Muscle of arm (tissue), 12 donors: ENCODE measurements around the gene EPB41. TPM values are rescaled to one million over a fixed set of nuclear protein-coding genes. Genes with fewer than 3 reads are reported as not detected.

Experiments
- DNase-seq: peaks from one replicate; pipeline ENCODE4 v3.0.0-alpha.2; 2013
- polyA plus RNA-seq, 12 donors: library from polyadenylated mRNA; unstranded; fragments of 120-200 nt; gene quantifications; one replicate each; pipeline ENCODE4 v1.2.1, GENCODE V29; 2013; ENCODE audit not compliant: insufficient read length in 12 of 12

The EPB41 gene
- polyA plus RNA-seq, 12 donors: 4.9 to 49.4 (median 12.6) TPM; not detected in 1

DNA sequence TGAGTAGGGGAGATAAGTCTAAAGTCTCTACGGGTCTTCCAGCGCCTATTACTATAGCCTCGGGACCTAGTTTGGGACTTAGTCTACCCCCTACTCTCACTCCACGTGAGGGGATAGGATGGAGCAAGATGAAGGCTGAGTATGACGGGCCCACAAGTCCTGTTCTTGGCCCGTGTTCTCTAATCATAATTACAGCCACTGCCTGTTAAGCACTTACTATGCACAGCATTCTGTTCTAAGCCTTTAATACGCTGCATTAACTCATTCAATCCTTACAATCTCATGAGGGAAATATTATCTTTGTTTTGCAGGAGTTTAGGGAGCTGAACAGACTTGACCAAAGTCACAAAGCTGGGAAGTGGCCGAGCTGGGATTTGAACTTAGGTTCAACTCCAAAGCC lies 23.9 kb upstream of the EPB41 start:
- no peak for DNase-seq

DNA sequence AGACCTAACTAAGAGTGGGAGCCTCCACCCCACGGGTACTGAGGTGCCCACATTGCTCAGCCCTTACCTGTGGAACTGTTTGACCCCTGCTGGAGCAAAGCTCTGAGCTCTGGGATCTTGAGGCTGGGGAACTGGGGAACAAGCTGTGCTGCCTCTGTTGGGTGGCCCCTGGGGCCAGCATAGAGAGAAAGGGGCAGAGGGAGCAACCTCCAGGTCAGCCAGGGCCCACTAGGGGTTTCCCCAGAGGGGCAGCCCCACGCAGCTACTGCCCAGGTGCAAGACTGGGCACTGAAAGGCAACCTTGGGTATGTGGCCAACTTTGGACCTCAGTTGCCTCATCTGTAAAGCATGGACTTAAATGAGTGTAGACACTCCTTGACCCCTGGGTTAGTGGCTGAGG lies 23.5 kb upstream of the EPB41 start:
- DNase-seq: no peak

- no peak for DNase-seq
These were observed 23.1 kb upstream of the EPB41 start for GRCh38 chr1:28891256-28891655.

DNA sequence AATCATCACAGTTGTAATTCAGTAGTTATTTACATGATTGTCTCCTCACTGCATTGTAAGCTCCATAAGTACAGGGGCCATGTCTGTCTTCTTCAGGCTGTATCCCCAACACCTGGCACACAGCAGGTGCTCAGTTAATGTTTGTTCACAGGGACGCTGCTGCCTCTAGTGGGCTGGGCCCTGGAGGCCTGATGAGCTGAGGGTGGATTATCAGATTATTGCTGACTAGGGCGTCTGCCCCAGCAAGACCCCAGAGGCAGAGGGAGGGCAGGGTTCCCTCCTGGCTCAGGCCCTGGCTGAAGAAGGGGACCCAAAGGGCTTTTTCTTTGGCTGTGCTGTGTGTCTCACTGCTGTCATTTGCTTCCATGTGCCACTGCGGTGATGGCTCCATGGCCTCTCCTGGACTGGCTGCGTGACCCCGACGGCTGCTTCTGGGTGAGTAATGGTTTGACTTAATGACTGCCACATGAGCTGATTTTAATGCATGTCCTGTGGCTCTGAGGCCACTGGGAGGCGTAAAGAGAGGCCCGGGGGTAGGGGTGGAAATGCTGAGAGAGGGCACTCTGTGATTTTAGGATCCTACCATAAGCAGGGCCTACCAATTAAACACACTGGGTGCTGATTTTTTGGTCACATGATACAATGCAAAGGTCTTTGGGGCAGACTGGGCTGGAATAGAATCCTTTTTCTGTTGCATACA lies 20.8 kb upstream of the EPB41 start:
- no peak for DNase-seq

- DNase-seq: no peak
These were observed 19.6 kb upstream of the EPB41 start for GRCh38 chr1:28894785-28895184.

- no peak for DNase-seq
These were observed 18.3 kb upstream of the EPB41 start for GRCh38 chr1:28895896-28896608.

- DNase-seq: no peak
These were observed 17.8 kb upstream of the EPB41 start for GRCh38 chr1:28896609-28896986.

DNA sequence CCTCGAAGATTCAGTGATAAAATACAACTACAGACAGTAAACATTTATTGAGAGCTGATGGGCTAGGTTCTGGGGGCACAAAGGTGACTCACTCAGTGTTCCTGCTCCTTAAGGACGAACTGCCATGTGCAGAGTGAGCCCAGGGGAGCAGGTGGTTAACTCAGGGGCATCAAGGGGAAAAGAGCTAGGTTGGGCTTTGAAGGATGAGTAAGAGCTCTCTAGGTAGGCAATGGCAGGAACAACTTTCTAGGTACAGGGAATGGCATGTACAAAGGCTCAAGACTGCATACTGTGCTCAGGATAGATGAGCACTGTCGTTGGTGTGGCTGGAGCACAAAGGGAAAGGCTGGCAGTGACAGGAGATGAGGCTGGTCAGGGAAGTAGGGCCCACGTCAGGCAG lies 16.6 kb upstream of the EPB41 start:
- DNase-seq: no peak

DNA sequence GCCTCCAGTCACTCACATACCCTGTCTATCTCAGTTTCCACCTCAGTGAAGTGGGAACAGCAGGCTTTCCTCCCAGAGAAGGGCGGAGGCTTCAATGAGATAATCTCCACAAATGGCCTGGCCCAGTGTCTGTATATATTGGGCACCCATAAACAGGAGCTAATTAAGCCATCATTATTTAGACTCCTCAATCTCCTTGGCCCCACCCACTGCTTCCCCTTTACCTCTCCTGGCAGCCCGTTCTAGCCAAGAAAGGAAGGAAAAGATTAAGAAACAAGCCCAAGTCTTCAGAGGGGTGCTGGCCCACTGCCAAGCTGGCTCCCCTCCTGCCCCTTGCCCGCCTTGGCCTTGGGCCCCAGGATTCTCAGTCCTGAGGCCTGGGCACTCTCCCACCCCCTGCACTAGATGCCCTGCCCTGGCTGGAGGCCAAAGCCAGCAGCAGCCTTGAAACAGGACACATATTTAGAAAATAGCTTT lies 15.9 kb upstream of the EPB41 start:
- no peak for DNase-seq

GRCh38 chr1:28899267-28899666 lies 15.1 kb upstream of the EPB41 start:
- DNase-seq: no peak

DNA sequence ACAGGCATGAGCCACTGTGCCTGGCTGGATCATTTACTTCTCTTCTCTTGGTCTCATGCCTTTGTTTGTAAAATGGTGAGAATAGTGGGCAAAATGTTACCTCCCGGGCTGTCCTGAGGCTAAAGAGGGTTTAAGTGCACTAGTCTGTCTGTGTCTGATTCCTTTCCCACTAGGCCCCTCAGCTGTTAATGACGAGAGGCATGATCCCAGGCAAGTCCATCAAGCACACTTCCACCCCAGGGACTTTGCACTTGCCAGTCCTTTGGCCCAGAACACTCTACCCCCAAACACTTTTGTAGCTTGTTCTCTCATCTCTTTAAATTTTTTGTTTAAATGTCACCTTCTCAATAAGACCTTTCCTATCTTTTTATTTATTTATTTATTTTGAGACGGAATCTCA lies 13.8 kb upstream of the EPB41 start:
- DNase-seq: no peak

GRCh38 chr1:28902738-28903137 lies 11.6 kb upstream of the EPB41 start:
- DNase-seq: no peak

- no peak for DNase-seq
These were observed 8.3 kb upstream of the EPB41 start for GRCh38 chr1:28905921-28906666.

- no peak for DNase-seq
These were observed 5.2 kb upstream of the EPB41 start for GRCh38 chr1:28909198-28909597.

GRCh38 chr1:28910379-28911115 lies 3.8 kb upstream of the EPB41 start:
- DNase-seq: no peak

DNA sequence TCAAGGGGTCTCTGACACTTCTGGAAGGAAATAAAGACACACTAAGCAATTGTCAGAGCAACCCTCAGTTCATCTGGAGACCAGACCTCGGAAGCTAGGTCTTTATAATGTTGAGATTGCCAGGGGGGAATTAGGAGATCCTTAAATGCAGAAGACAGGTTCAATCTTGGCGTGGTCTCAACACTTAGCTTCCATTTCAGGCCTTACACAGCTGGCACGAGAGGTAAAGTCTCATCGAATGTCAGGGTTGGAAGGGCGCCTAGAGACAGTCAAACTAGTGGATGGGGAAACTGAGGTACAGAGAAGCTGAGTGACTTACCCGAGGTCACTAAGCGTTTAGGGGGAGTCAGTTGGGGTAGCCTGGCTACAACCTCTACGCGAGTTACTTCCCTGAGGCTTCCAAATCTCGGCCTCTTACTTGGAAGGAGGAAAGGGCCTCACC lies 562 bp upstream of the EPB41 start:
- no peak for DNase-seq

GRCh38 chr1:28915031-28915895 lies 894 bp downstream of the EPB41 start:
- DNase-seq: peak; percentile 41

DNA sequence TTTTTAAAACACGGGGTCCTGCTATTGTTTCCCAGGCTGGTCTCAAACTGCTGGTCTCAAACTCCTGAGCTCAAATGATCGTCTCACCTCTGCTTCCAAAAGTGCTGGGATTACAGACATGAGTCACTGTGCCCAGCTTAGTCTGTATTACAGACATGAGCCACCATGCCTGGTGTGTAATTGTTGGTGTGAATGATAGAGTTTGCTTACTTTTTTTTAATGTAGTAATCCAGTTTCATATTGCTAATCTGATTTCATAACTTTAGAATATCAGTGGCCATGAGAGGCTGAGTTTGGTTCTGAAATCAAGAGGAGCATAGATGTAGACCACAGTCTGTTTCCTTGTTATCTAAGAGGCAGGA lies 3.4 kb downstream of the EPB41 start:
- no peak for DNase-seq

DNA sequence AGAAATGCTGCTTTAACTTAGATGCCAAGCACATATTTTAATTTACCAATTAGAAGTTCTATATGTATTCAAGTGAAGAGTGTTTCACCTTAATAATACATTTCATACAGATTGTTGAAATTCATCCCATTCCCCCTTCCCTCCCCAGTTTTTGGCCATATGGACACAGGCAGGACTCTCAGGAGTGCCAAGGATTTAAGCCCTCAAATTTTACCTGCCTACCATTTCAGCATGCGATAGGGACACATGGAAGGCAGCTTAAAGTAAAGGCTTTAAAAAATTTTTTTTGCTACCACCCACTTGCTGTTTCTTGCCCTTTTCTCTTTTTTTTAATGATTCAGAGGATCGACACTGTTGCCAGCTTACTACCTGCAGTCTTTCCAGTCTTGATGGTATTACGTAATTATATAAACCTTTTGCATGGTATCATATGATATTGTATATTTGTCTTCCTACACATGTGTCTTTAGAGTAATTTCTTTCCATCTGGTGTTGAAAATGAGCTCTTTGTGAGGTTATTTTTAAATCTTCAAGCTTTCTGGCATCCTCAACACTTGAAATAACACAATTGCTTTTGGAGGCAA lies 7.0 kb downstream of the EPB41 start:
- no peak for DNase-seq

DNA sequence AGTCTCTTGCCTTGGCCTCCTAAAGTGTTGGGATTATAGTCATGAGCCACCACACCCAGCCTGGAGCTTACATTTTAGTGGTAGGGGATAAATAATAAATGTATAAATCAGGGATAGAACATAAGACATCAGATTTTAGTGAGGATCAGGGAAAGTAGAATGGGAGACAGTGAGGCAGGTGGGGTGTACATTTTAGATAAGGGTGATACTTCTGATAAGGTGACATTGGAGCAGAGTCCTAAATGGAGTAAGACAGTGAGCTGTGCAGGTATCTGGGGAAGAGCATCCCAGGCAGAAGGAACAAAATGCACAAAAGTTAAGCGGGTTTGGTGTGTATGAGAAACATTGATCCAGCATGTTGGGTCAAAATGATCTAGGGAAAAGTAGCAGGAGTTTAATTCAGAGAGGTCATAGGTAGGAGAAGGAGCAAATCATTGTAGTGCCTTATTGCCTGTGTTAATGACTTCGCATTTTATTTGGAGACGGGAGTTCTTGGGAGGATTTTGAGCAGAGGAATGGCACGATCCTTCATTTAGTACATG lies 11.1 kb downstream of the EPB41 start:
- DNase-seq: no peak
